ENCODE results near the gene RASA2.
"Not testable (repeated sequence)": the region's sequence is repeated elsewhere in the genome, so short reads cannot be mapped to it uniquely, and the experiment has no call there.

Gene RASA2

GRCh38 chr3:141578202-141578973 lies 91.6 kb downstream of the RASA2 start:
- peak; percentile 70 for DNase-seq (ENCODE audit: low read depth)

DNA sequence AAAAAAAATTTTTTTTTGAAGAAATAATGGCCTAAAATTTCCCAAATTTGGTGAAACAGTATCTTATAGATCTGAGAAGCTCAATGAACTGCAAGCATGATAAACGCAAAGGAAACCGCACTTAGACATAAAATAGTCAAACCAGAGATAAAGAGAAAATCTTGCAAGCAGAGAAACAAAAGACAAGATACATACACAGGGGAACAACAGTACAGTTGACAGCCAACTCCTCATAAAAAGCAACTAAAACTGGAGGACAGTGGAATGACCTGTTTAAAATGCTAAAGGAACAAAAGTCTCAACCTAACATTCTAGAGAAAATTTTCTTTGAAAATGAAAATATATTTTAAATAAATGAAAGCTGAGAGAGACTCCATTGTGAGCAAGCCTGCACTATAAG lies 107.5 kb downstream of the RASA2 start:
- DNase-seq (ENCODE audit: low read depth): no peak

DNA sequence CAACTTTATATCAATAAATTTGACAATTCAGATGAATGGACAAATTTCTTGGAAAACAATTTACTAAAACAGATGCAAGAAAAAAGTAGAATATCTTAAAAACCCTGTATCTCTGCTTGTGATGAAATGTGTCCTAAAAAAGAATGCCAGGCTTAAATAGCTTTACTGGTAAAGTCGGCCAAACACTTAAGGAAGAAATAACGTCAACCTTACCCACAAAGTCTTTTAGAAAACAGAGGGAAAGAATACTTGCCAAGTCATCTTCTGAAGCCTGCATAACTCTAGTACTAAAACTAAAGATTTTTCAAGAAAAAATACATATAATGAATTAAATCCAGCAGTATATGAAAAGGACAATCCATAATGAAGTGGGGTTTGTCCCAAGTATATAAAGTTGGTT lies 111.1 kb downstream of the RASA2 start:
- no peak for DNase-seq (ENCODE audit: low read depth)

DNA sequence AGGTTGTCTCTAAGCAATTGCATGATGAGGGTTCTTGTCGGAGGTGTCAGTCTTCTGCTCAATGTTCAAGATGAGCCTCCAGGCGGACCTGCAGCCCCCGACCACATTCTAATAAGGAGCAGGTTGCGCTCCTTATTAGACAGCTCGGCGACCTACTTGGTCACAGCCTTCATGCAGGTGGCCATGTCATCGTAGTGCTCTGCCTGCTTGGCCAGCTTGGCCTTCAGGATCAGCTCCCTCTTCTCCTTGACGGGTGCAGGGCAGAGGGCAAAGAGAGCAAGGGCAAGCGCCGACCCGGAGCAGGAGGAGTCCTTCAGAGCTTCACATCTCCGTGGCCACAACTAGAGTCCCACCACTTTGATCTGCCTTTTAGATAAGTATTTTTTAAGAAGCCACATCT lies 113.5 kb downstream of the RASA2 start:
- no peak for DNase-seq (ENCODE audit: low read depth)

DNA sequence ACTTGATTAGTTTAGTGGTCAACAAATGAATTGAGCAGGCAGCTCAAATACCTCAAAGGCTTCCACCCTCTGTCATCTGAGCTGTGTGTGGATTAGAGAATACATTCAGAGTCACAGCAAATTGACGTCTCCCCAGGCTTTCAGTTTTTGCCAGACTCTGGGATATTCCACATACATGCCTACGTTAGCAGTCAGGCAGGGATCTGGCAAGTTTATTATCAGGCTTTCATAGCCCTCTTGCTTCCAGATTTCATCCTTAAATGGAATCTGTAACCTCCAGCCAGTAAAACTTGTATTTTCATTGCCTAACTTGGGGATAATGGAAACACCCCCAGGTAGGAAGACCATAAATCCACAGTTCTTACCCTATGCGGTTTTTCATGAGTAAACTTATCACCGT lies 115.9 kb downstream of the RASA2 start:
- no peak for DNase-seq (ENCODE audit: low read depth)

- no peak for DNase-seq (ENCODE audit: low read depth)
Measured at GRCh38 chr3:141603473-141604035, 116.7 kb downstream of the RASA2 start.

DNA sequence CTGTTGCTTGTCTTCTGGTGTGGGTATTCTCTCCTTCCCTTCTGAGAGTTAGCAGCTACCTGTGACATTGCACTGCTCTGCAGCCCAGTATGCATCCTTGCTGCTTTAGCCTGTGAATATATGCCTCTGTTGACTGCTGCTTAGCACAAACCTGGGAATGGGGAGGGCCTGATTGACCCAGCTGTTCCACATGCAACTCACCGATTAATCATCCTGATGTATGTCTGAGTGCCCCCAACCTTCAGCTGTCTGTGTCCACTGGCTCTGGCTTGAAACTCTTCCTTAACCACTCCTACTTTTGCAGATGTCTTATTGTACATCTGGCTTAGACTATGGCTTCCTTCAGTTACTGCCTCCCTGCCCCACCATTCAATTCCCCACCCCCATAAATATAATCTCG lies 119.1 kb downstream of the RASA2 start:
- DNase-seq (ENCODE audit: low read depth): no peak

DNA sequence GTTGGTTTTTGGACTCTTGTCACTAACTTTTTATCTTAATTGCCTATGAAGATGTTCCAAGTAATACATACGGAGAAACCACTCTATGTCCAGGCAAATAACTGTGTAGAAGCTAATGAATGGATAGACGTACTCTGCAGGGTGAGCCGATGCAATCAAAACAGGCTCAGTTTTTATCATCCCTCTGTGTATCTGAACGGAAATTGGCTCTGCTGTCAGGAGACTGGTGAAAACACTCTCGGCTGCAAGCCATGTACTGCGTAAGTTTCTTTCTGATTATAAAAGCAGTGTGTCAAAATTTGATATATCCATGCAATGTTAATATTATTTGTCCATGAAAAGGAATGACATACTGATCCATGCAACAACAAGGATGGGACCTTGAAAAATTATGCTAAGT lies 121.6 kb downstream of the RASA2 start:
- no peak for DNase-seq (ENCODE audit: low read depth)

GRCh38 chr3:141610939-141611338 lies 124.1 kb downstream of the RASA2 start:
- no peak for DNase-seq (ENCODE audit: low read depth)

DNA sequence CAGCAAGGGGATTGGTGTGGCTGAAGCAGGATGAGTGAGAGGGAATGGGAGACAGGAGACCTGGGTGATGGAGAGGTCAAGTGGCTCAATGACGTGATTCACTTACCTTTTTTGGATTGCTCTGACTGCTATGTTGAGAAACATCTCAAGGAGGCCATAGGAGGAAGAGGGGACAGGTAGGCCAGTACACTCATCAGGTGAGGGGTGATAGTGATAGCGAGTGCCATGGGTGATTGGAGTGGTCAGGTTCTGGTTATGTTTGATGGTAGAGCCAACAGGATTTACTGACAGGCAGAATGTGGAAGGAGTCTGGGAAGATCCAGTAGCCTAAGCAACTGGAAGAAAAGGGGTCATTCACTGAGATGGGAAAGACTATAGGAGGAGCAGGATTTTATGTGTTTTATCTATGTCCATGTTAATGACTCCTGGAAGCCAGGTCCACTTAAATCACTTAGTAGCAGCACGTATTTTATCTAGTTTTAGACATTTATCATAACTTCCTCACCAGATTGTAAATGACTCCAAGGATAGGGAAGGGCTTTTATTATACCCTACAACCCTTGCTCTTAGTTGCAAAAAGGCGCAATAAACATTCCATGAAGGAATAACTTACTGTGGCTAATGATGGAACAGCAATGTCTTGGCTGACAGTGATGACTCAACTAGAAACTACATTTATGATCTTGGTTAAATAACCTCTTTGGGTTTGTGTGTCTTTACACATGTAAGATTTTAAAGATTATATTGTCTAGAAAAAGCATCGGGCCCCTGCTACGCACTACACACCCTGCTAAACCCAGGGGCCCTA lies 131.5 kb downstream of the RASA2 start:
- DNase-seq (ENCODE audit: low read depth): no peak

DNA sequence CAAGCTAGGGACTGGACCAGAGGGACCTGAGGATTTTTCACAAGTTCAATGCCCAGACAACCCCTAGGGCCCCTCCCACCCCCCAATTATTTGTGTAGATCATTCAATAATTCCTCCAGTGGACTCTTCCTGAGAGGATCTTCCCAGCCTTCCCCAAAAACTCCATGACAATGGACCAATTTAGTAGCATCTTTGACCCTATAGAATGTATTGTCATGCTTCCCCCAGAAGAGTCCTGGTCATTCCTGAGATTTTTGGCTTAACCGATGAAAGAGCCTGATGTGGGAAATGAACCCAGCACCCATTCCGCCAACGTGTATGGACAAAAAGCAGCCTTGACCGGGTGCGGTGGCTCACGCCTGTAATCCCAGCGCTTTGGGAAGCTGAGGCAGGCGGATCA lies 132.1 kb downstream of the RASA2 start:
- DNase-seq (ENCODE audit: low read depth): no peak

DNA sequence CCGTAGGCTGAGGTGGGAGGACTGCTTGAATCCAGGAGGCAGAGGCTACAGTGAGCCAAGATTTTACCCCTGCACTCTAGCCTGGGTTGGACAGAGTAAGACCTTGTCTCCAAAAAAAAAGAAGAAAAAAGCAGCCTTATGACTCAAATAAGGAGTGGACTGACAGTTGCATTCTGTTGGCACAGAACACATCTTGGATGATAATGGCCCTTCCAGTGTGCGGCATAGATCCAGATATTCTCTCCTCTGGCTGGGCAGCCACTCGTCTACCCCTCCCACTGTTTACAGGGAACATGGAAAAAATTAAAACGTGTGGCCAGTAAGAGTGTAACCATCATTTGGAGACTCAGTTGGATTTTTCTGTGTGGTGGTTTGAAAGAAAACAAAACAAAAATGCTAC lies 132.6 kb downstream of the RASA2 start:
- no peak for DNase-seq (ENCODE audit: low read depth)

GRCh38 chr3:141623691-141624090 lies 136.9 kb downstream of the RASA2 start:
- no peak for DNase-seq (ENCODE audit: low read depth)

- DNase-seq (ENCODE audit: low read depth): peak; percentile 40
Measured at GRCh38 chr3:141625506-141625905, 138.7 kb downstream of the RASA2 start.

DNA sequence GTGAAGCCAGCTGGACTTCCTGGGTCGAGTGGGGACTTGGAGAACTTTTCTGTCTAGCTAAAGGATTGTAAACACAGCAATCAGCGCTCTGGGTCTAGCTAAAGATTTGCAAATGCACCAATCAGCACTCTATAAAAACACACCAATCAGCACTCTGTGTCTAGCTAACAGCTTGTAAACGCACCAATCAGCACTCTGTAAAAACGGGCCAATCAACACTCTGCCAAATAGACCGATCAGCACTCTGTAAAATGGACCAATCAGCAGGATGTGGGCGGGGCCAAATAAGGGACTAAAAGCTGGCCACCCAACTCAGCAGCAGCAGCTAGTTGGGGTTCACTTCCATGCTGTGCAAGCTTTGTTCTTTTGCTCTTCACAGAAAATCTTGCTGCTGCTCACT lies 141.5 kb downstream of the RASA2 start:
- DNase-seq (ENCODE audit: low read depth): not testable (repeated sequence)

- not testable (repeated sequence) for DNase-seq (ENCODE audit: low read depth)
Measured at GRCh38 chr3:141628868-141629441, 142.1 kb downstream of the RASA2 start.

- no peak for DNase-seq (ENCODE audit: low read depth)
Measured at GRCh38 chr3:141629976-141630375, 143.1 kb downstream of the RASA2 start.

- DNase-seq (ENCODE audit: low read depth): no peak
Measured at GRCh38 chr3:141632779-141633374, 146.1 kb downstream of the RASA2 start.

GRCh38 chr3:141642215-141642614 lies 155.4 kb downstream of the RASA2 start:
- DNase-seq (ENCODE audit: low read depth): no peak

GRCh38 chr3:141643391-141643790 lies 156.6 kb downstream of the RASA2 start:
- DNase-seq (ENCODE audit: low read depth): peak; percentile 37

DNA sequence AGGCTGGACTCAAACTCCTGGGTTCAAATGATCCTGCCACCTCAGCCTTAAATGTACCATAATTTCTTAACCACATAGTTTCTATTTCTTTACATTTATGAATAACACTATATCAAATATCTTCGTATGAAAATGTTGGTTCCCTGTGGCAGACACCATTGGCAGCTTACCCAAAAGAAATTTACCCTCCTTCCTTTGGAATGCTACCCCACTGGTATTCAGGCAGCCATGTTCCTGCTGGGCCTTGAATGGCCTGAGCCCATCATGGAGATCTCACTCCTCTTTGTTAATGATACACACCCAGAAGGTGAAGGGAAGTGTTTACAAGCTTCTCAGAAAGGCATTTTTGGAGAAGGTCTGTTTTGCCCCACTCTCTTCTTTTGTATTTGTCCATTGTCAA lies 157.0 kb downstream of the RASA2 start:
- no peak for DNase-seq (ENCODE audit: low read depth)

- peak; percentile 71 for DNase-seq (ENCODE audit: low read depth)
Measured at GRCh38 chr3:141644931-141645330, 158.1 kb downstream of the RASA2 start.

All from iris pigment epithelial cell (primary cell).